GM12878 (cell line): Measurements from ENCODE around the gene CNGB1. TPM values are rescaled to one million over a fixed set of nuclear protein-coding genes. Genes with fewer than 3 reads are reported as not detected.

Source experiments
- ATAC-seq: fragments of 200-7000 bp; cut with Tn5 transposase; 3 replicates; pipeline ENCODE4 v1.9.1; 2020; ENCODE audit warnings: mild to moderate bottlenecking, moderate library complexity
- BruUV-seq: library from RNA; stranded (reverse); fragments of 400-500 nt; replicated peaks from 2 replicates; lab custom pipeline; 2021; lab: Mats Ljungman, UMichigan
- CTCF ChIA-PET: fragments of 300-600 bp; sonication (Branson Sonifier 250); formaldehyde crosslinking; extraction: SDS; loops from one replicate; lab custom pipeline; 2021; ENCODE audit warnings: inconsistent platforms; lab: Yijun Ruan, JAX
- POLR2A ChIA-PET: fragments of 350-600 bp; formaldehyde crosslinking; extraction: SDS; loops from one replicate; lab custom pipeline; 2021; ENCODE audit warnings: inconsistent platforms; lab: Charles Lee
- RAD21 ChIA-PET: fragments of 300-600 bp; sonication (Branson Sonifier 250); formaldehyde crosslinking; loops from one replicate; lab custom pipeline; 2023; ENCODE audit warnings: antibody characterized with exemption; ENCODE audit not compliant: unreplicated experiment; lab: Charles Lee
- SMC1A ChIA-PET: fragments of 300-600 bp; sonication (Branson Sonifier 250); formaldehyde crosslinking; loops from one replicate; lab custom pipeline; 2023; ENCODE audit not compliant: unreplicated experiment, uncharacterized antibody; lab: Charles Lee
- DNase-seq: peaks from one replicate; pipeline ENCODE4 v3.0.0-alpha.2; 2011; ENCODE audit warnings: low read depth, low spot score
- FAIRE-seq: peaks from 3 replicates; lab custom pipeline; 2011; peaks lifted over from hg19 to GRCh38; lab: Jason Lieb, UNC
- H2AFZ ChIP-seq: 2 replicates; pipeline ENCODE4 v1.6.0; 2011; ENCODE audit warnings: low read depth, low read length, control low read depth; ENCODE audit not compliant: control insufficient read depth
- H3K27ac ChIP-seq: 2 replicates; pipeline ENCODE4 v1.5.1; 2011; ENCODE audit warnings: control low read depth; ENCODE audit not compliant: control insufficient read depth, insufficient read depth
- H3K27me3 ChIP-seq, 2 experiments: replicated peaks in 1 of 2; 2 replicates each; pipeline versions ENCODE4 v1.6.0 to v1.6.1; 2011; ENCODE audit warnings: low read length in 1 of 2; ENCODE audit not compliant: control insufficient read depth in 2 of 2, insufficient read depth in 2 of 2
- H3K36me3 ChIP-seq, 2 experiments: 2 replicates each; pipeline ENCODE4 v1.5.1; 2011; ENCODE audit warnings: low read length in 1 of 2; ENCODE audit not compliant: control insufficient read depth in 2 of 2, insufficient read depth in 2 of 2
- H3K4me1 ChIP-seq: 2 replicates; pipeline ENCODE4 v1.6.1; 2011; ENCODE audit warnings: mild to moderate bottlenecking, low read length, moderate library complexity, mixed read lengths; ENCODE audit not compliant: control insufficient read depth, insufficient read depth
- H3K4me2 ChIP-seq: 2 replicates; pipeline ENCODE4 v1.6.0; 2011; ENCODE audit warnings: control low read depth; ENCODE audit not compliant: control insufficient read depth, insufficient read depth
- H3K4me3 ChIP-seq: fragments of 200-600 bp; sonication (generic); 2 replicates; pipeline ENCODE4 v1.5.1; 2016
- H3K79me2 ChIP-seq: 2 replicates; pipeline ENCODE4 v1.6.0; 2011; ENCODE audit warnings: low read length; ENCODE audit not compliant: control insufficient read depth, insufficient read depth
- H3K9ac ChIP-seq: 2 replicates; pipeline ENCODE4 v1.8.0; 2011; ENCODE audit warnings: low read length, control low read depth, mixed read lengths; ENCODE audit not compliant: control insufficient read depth, insufficient read depth
- H3K9me3 ChIP-seq: replicated peaks from 3 replicates; pipeline ENCODE4 v1.5.1; 2011; ENCODE audit warnings: mild to moderate bottlenecking, low read length; ENCODE audit not compliant: control insufficient read depth, insufficient read depth
- H4K20me1 ChIP-seq: 2 replicates; pipeline ENCODE4 v1.6.0; 2011; ENCODE audit not compliant: control insufficient read depth, insufficient read depth
- BCL11A ChIP-seq: IDR thresholded peaks from 2 replicates; pipeline ENCODE4 v1.6.1; 2011; ENCODE audit warnings: low read depth, low read length
- CBX3 ChIP-seq: fragments of 200-600 bp; sonication (generic); IDR thresholded peaks from 2 replicates; pipeline ENCODE4 v1.6.1; 2016; ENCODE audit warnings: low read depth, borderline replicate concordance
- CBX5 ChIP-seq: sonication (generic); IDR thresholded peaks from 2 replicates; pipeline ENCODE4 v1.6.1; 2016; ENCODE audit warnings: low read depth, moderate library complexity, mild to moderate bottlenecking, inconsistent platforms
- FOS ChIP-seq: IDR thresholded peaks from 3 replicates; pipeline ENCODE4 v1.6.1; 2011; ENCODE audit warnings: borderline replicate concordance; ENCODE audit not compliant: insufficient read length; ENCODE audit errors: extremely low read depth
- IRF3 ChIP-seq: fragments of 450-650 bp; IDR thresholded peaks from 2 replicates; pipeline ENCODE4 v1.6.1; 2014; ENCODE audit warnings: mild to moderate bottlenecking
- MXI1 ChIP-seq: fragments of 150-350 bp; IDR thresholded peaks from 2 replicates; pipeline ENCODE4 v1.6.1; 2011; ENCODE audit warnings: low read depth, mild to moderate bottlenecking, inconsistent platforms, low read length, improper control_type of control experiment
- NBN ChIP-seq: fragments of 450-650 bp; IDR thresholded peaks from 2 replicates; pipeline ENCODE4 v1.6.1; 2016
- NFXL1 ChIP-seq: fragments of 450-650 bp; IDR thresholded peaks from 2 replicates; pipeline ENCODE4 v1.6.1; 2017; ENCODE audit warnings: antibody characterized with exemption, mild to moderate bottlenecking, borderline replicate concordance
- NR2F1 ChIP-seq: fragments of 450-650 bp; conservative IDR thresholded peaks from 2 replicates; pipeline ENCODE4 v1.6.1; 2017; ENCODE audit warnings: mild to moderate bottlenecking
- PAX8 ChIP-seq: fragments of 450-650 bp; IDR thresholded peaks from 2 replicates; pipeline ENCODE4 v1.6.1; 2017; ENCODE audit warnings: mild to moderate bottlenecking, moderate library complexity
- POU2F2 ChIP-seq: IDR thresholded peaks from 3 replicates; pipeline ENCODE4 v1.6.1; 2011; ENCODE audit warnings: low read depth, mild to moderate bottlenecking, low read length, borderline replicate concordance
- RAD51 ChIP-seq: fragments of 450-650 bp; IDR thresholded peaks from 2 replicates; pipeline ENCODE4 v1.6.1; 2016; ENCODE audit warnings: moderate library complexity, mild to moderate bottlenecking, inconsistent platforms
- RFX5 ChIP-seq: IDR thresholded peaks from 2 replicates; pipeline ENCODE4 v1.6.1; 2011; ENCODE audit warnings: low read depth, low read length, improper control_type of control experiment
- SKIL ChIP-seq: fragments of 450-650 bp; IDR thresholded peaks from 2 replicates; pipeline ENCODE4 v1.6.1; 2017; ENCODE audit warnings: mild to moderate bottlenecking, low read depth, inconsistent platforms; ENCODE audit not compliant: poor library complexity, severe bottlenecking
- TCF7 ChIP-seq: IDR thresholded peaks from 2 replicates; pipeline ENCODE4 v1.6.1; 2014; ENCODE audit warnings: antibody characterized with exemption, borderline replicate concordance
- WRNIP1 ChIP-seq: IDR thresholded peaks from 2 replicates; pipeline ENCODE4 v1.6.1; 2011; ENCODE audit warnings: low read depth, low read length, improper control_type of control experiment, borderline replicate concordance
- YBX1 ChIP-seq: fragments of 450-650 bp; IDR thresholded peaks from 2 replicates; pipeline ENCODE4 v1.6.1; 2016; ENCODE audit warnings: antibody characterized with exemption
- WGBS: methylation state at CpG from one replicate; pipeline ENCODE4 v1.1.6; 2016; ENCODE audit warnings: low lambda C conversion rate; ENCODE audit not compliant: insufficient replicate concordance, insufficient coverage; ENCODE audit errors: missing lambda C conversion rate; 5-methylcytosine and 5-hydroxymethylcytosine counted together
- in situ Hi-C: fragments of 300-500 bp; cut with MboI; formaldehyde crosslinking; loops from 9 replicates; pipeline ENCODE4 v1.14.3; 2018; ENCODE audit warnings: mixed read lengths
- intact Hi-C: fragments of 100-400 bp; cut with micrococcal nuclease; formaldehyde crosslinking; loops from one replicate; pipeline ENCODE4 v1.14.2; 2022; ENCODE audit not compliant: unreplicated experiment
- polyA plus RNA-seq, 11 experiments: library from polyadenylated mRNA; depleted of rRNA in 4 of 11; unstranded in 6 of 11; stranded (reverse) in 5 of 11; fragments of >200 nt; fragmentation: Nextera tagmentation in 4 of 11; fragmentation: Illumina TruSeq in 1 of 11; extraction: Ambion mirVana in 4 of 11; extraction: Trizol in 1 of 11; gene quantifications; 1 replicate in 1 of 11; 2 replicates in 10 of 11; pipeline versions ENCODE4 v1.2.1 to v1.2.3, GENCODE V29; 2011 to 2016; ENCODE audit warnings: inconsistent platforms in 2 of 11, missing spikeins in 2 of 11, low read depth in 1 of 11
- total RNA-seq, 4 experiments: library from RNA; depleted of rRNA in 3 of 4; stranded (reverse); fragments of >200 nt in 3 of 4; fragmentation: Illumina TruSeq in 1 of 4; extraction: Trizol in 1 of 4; gene quantifications; 2 replicates each; pipeline versions ENCODE4 v1.2.1 to v1.2.3, GENCODE V29; 2013 to 2021

The CNGB1 gene
- total and polyA plus RNA-seq, 10 of the 15 experiments (the other 5 are each of a cell fraction or from before 2014, with no cell fraction given) = 0.03 TPM; not detected in 9

- POLR2A ChIA-PET = no interaction called here
These were observed 40.4 kb downstream of the CNGB1 start for GRCh38 chr16:57930533-57930932.

More at GRCh38 chr16:57930533-57930932, 40.4 kb downstream of the CNGB1 start:
- Histone ChIP-seq H3K9me3 (no peaks in the 10 kb centered on the region; the same call in 2 of the 3 replicates), H3K36me3 (no peaks in the 10 kb centered on the region), H3K27me3 (no peaks in the 10 kb centered on the region; a peak in 2 of 4 replicates), H3K27ac (no peak overlapping the region), H3K79me2 (no peaks in the 10 kb centered on the region), H3K4me2 (no peak overlapping the region), H3K4me3 (no peak overlapping the region), H4K20me1 (no peaks in the 10 kb centered on the region), H3K4me1 (no peaks in the 10 kb centered on the region), H3K9ac (no peak overlapping the region), H2AFZ (no peak overlapping the region)
- no TSS peak for BruUV-seq
- RAD21 ChIA-PET = no interaction called here
- 43% methylated on average over 2 of the region's 2 CpGs for WGBS
- CTCF ChIA-PET = interaction anchor here (1.2 kb wide), 1 partner anchor 36 kb away, joined by 3 read pairs; no protein-coding TSS in a partner anchor
- DNase-seq = no peak
- FAIRE-seq = no peak
- SMC1A ChIA-PET = no interaction called here
- in situ Hi-C loops (no loop called here), intact Hi-C loops (no loop called here)
- TF ChIP-seq RFX5 = no peak
- TF ChIP-seq PAX8 = no peak
- TF ChIP-seq YBX1 = no peak
- no peak for TF ChIP-seq MXI1
- TF ChIP-seq WRNIP1 = no peak
- no peak for TF ChIP-seq CBX5
- no peak for TF ChIP-seq NR2F1
- TF ChIP-seq RAD51 = no peak
- TF ChIP-seq CBX3 = no peak
- TF ChIP-seq POU2F2 = no peak
- no peak for TF ChIP-seq IRF3
- TF ChIP-seq BCL11A = no peak
- no peak for TF ChIP-seq TCF7
- TF ChIP-seq SKIL = no peak
- no peak for TF ChIP-seq NBN
- TF ChIP-seq NFXL1 = no peak
- TF ChIP-seq FOS = no peak
- no peak for ATAC-seq
